ENCODE results near the gene TNFRSF1A.

DNA sequence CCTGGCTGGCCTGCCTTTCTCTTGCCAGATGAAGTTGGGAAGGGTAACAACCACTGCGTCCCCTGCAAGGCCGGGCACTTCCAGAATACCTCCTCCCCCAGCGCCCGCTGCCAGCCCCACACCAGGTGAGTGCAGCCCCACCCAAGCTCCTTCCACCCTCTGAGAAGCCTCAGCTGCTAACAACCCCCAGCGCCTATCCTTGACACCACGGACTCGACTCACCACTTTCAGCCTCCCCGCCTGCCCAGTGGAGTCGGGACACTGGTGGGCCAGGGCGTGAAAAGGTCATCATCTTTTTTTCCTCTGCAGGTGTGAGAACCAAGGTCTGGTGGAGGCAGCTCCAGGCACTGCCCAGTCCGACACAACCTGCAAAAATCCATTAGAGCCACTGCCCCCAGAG is 44.2 kb upstream of the TNFRSF1A start:
- no peak for TF ChIP-seq POLR2AphosphoS5 (IDR thresholded peaks at IDR 0.05)
- TF ChIP-seq, protein P1, sequence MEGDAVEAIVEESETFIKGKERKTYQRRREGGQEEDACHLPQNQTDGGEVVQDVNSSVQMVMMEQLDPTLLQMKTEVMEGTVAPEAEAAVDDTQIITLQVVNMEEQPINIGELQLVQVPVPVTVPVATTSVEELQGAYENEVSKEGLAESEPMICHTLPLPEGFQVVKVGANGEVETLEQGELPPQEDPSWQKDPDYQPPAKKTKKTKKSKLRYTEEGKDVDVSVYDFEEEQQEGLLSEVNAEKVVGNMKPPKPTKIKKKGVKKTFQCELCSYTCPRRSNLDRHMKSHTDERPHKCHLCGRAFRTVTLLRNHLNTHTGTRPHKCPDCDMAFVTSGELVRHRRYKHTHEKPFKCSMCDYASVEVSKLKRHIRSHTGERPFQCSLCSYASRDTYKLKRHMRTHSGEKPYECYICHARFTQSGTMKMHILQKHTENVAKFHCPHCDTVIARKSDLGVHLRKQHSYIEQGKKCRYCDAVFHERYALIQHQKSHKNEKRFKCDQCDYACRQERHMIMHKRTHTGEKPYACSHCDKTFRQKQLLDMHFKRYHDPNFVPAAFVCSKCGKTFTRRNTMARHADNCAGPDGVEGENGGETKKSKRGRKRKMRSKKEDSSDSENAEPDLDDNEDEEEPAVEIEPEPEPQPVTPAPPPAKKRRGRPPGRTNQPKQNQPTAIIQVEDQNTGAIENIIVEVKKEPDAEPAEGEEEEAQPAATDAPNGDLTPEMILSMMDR (IDR thresholded peaks at IDR 0.05 in 8 of 11, conservative IDR thresholded peaks at IDR 0.05 in 3 of 11) = no peak

Data from spleen (tissue), 7 donors.